ENCODE data around the gene MIPOL1.
"Not testable (repeated sequence)": the region's sequence is repeated elsewhere in the genome, so short reads cannot be mapped to it uniquely, and the experiment has no call there.

MIPOL1 gene

GRCh38 chr14:37311252-37311651 is 113.5 kb downstream of the MIPOL1 start:
- DNase-seq: no peak

DNA sequence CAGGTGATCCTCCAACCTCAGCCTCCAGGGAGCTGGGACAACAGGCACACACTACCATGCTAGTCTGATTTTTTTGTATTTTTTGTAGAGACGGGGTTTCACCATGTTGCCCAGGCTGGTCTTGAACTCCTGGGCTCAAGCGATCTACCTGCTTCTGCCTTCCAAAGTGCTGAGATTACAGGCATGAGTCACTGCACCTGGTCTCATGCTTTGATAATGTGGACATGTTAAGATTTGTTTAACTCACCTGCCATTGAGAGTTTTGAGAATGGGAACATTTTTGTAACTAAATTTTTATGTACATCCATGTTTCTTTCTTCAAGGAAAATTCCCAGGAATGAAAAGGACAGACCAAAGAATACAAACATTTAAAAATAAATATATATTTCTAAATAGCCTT is 121.2 kb downstream of the MIPOL1 start:
- no peak for DNase-seq

DNA sequence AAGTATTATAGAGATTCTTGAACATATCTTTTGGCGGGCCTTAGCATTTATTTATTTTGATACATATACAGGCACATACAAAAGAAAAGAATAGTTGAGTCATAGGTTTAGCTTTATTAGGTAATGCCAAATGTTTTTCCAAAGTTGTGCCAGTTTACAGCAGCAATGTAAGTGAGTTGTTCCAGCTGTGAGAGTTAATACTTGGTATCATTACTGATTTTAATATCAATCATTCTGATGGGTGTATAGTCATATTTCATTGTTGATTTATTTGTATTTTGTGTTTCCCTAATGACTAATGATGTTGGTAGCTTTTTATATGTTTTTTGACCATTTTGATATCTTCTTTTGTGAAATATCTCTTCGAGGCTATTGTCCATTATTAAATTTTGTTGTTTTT is 122.4 kb downstream of the MIPOL1 start:
- DNase-seq: no peak

DNA sequence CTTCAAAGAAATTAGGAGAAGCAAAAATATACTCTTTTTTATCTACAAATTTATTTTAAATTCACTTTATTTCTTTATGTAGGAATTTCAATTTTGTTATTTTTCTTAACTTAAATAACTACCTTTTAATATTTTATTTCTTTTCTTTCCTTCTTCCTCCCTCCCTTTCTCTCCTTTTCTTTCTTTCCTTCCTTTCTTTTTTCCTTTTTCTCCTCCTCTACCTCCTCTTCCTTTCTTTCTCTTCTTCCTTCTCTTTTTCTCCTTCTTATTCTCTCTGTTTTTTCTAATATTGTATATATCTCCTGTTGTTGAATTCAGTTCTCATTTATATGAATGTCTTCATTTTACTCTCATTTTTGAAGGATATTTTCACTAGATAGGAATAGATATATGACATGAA is 127.6 kb downstream of the MIPOL1 start:
- DNase-seq: no peak

DNA sequence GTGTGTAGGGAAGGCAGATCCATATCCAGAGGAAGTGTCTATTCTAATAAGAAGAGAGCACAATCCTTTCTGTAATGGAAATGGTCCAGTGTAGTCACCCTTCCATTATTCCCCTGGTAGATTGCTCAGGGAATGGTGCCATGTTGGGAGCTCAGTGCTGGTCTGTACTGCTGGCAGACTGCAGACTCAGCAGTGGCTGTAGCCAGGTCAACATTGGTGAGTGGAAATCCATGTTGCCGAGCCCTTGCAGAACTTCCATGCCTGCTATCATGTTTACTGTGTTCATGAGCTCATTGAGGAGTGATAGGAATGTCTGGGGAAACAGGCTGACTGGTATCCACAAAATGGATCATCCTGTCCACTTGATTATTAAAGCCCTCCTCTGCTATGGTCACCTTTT is 128.7 kb downstream of the MIPOL1 start:
- DNase-seq: no peak

DNA sequence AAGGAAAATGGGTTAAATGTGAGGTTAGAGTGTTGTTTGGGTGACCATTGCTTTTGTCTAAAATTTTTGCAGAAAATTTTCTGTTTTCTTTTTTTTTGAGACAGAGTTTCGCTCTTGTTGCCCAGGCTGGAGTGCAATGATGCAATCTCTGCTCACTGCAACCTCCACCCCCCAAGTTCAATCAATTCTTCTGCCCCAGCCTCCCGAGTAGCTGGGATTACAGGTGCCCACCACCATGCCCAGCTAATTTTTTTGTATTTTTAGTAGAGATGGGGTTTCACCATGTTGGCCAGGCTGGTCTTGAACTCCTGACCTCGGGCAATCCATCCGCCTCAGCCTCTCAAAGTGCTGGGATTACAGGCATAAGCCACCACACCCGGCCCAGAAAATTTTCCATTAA is 130.2 kb downstream of the MIPOL1 start:
- DNase-seq: not testable (repeated sequence)

DNA sequence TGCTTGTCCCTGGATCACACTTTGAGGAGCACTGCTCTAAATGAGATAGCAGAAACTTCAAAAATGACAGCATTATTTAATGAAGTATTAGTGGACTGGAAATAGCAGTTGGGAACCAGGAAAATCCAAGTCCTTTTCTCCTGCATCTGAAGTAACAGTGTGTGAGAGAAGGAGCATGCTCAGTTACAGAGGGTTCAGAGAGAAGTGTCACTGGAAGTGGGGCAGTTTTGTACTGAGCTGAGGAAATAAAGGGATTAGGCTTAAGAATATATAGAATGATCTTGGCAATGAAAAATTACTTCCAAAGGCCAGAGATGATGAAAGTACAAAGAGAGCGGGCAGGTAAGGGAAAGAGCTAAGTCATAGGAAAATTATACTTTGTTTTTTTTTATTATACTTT is 130.9 kb downstream of the MIPOL1 start:
- DNase-seq: no peak

DNA sequence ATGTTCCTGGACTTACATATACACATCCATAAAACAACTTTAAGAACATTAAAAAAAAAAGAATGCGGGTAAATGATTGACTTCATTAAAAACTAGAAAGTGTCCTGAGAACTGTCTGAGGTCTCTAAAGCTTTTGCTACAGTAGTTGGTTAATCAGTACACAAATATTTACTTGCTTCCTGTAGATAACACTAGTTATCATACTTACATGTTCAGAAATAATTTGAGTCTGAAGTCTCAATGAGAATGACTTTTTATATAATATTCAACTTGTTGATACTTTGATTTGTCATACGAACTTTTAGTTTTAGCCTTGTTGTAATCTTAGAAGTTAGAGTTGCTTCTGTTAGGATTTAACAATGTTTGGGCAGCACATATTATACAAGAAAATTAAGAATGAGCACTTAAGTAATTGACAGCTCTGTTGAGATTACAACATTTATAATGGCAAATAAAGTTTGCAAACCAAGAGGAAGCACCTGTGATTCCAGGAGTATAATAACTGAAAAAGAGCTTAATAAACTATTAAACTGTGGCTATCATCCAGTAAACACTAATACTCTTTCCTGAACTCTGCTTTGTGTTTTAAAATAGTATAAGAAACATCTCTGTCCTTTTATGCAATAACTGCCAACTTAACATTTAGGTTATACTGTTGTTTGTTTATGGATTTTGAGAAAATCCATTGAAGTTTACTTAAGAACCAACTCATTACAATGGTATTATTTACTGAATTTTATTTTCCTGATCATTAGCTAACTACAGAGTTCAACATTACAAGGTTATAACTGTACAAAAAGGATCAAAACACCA is 131.7 kb downstream of the MIPOL1 start:
- DNase-seq: no peak

DNA sequence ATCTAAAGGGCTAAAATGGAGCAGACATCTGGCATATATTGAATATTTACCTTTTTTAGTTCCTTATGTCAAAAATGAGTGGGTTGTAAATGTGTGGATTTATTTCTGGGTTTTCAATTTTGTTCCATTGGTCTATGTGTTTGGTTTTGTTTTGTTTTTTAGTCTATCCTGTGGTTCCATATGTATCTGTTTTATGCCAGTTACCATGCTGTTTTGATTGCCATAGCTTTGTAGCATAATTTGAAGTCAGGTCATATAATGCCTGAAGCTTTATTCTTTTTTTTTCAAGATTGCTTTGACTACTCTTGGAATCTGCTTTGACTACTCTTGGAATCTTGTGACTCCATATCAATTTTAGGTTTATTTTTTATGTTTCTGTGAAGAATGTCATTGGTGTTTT is 133.2 kb downstream of the MIPOL1 start:
- DNase-seq: no peak

DNA sequence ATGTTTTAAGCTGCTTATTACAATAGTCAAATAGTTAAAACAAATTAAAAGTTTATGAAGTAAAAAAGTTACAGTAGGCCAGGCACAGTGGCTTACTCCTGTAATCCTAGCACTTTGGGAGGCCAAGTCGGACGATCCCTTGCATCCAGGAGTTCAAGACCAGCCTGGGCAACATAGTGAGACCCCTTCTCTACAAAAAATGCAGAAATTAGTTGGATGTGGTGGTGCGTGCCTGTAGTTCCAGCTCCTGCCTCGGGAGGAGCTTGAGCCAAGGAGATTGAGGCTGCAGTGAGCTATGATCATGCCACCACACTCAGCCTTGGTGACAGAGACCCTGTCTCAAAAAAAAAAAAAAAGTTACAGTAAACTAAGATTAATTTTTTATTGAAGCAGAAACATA is 142.6 kb downstream of the MIPOL1 start:
- no peak for DNase-seq

- DNase-seq: no peak
These were observed 145.8 kb downstream of the MIPOL1 start for GRCh38 chr14:37343307-37344094.

GRCh38 chr14:37363661-37364060 is 165.9 kb downstream of the MIPOL1 start:
- DNase-seq: no peak

GRCh38 chr14:37369425-37369824 is 171.7 kb downstream of the MIPOL1 start:
- no peak for DNase-seq

DNA sequence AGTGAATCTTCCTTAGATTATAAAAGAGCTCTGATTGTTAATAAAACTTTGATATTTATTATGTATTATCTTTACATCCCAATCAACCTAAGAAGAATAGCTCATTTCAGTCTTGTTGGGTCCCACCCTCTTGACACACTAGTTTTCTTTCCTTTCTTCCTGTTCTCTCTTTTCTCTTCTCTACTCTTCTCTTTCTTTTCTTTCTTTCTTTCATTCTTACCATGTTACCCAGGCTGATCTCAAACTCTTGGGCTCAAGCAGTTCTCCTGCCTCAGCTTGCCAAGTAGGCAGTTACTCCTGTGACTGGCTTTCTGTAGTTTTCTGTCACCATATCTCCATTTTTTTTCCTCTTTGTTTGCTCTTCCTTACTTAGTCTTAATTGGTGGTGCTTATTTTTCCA is 177.8 kb downstream of the MIPOL1 start:
- no peak for DNase-seq

- DNase-seq: no peak
These were observed 179.3 kb downstream of the MIPOL1 start for GRCh38 chr14:37376944-37377609.

- DNase-seq: no peak
These were observed 187.3 kb downstream of the MIPOL1 start for GRCh38 chr14:37384870-37385596.

DNA sequence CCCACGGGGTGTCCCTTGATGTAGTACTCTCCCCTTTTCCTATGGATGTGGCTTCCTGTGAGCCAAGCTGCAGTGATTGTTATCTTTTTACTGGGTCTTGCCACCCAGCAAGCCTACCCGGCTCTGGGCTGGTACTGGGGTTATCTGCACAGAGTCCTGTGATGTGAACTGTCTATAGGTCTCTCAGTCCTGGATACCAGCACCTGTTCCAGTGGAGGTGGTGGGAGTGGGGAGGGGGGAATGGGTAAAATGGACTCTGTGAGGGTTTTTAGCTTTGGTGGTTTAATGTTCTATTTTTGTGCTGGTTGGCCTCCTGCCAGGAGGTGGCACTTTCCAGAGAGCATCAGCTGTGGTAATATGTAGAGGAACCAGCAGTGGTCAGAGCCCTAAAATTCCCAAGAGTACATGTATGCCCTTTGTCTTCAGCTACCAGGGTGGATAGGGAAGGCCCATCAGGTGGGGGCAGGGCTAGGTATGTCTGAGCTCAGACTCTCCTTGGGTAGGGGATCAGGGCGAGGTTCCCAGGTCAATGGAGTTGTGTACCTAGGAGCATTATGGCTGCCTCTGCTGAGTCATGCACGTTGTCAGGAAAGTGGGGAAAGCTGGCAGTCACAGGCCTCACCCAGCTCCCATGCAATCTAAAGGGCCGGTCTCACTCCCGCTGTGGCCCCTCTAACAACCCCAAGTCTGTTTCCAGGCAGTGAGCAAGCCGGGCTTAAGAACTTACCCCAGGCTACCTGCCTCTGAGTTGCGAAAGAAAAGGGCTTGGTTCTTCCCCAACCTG is 199.6 kb downstream of the MIPOL1 start:
- not testable (repeated sequence) for DNase-seq

GRCh38 chr14:37397941-37398215 is 200.1 kb downstream of the MIPOL1 start:
- DNase-seq: no peak

DNA sequence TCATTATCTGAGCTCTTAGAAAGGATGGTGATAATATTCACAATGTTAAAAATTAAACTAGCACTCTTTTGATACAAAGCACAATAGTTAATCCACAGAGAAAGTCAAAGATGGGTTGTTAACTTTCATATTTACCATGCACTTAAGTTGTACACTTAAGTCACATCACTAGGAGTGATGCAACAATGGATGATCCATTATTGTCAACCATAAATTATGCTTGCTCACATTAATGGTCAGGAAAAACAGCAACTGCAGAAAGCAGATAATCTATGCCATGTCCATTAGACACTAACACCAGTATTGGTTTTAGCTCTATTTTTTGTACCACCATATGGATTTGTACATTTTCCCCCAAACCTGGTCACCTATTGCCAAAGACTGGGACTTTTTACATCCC is 201.8 kb downstream of the MIPOL1 start:
- DNase-seq: no peak

DNA sequence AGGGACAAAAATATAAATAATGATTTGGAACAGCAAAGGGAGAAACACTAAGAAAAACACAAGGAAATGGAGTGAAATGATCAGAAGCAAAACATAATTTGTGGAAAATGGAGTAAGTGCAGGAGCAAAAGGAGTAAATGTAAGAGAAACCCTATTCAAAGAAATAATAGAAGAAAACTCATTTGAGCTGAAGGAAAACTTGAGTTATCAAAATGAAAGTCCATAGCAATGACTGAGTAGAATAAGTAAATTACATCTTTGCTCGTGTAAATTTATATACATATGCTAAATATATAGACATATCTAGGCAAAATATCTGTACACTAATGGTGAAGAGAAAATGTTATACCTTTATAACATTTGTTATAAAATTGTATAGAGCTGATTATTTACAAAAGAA is 203.4 kb downstream of the MIPOL1 start:
- no peak for DNase-seq

- DNase-seq: no peak
These were observed 205.9 kb downstream of the MIPOL1 start for GRCh38 chr14:37403626-37404025.

DNA sequence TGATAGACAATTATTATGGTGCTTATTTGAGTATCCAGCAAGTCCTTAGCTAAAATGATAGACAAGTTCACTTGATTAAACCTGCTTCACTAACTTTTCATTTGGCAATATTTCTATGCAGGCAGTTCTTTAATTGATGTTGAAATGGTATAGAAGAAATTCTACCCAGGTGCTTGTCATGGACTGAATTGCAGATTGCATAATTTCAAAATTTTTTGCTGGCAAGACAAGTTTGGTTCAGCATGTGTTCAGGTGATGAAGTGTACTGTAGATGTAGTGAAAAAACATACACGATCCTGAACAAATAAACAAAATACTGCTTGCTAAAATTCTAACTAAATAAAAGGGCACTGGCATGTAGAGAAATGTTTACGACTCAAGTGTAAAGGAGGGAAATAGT is 208.4 kb downstream of the MIPOL1 start:
- DNase-seq: no peak
